WI38 (cell line): ENCODE measurements around the gene SVBP.
A peak's percentile ranks its signal among the peaks of the same experiment; 100 is the strongest.

Experiments
- H3K4me3 ChIP-seq: 2 replicates; pipeline ENCODE4 v1.5.1; 2011; ENCODE audit warnings: low read depth, mild to moderate bottlenecking, control low read depth, low read length
- TF ChIP-seq, protein P1 (sequence below): IDR thresholded peaks from 2 replicates; pipeline ENCODE4 v1.5.1; 2012; ENCODE audit warnings: low read depth, mild to moderate bottlenecking, control low read depth, low read length

The SVBP gene

DNA sequence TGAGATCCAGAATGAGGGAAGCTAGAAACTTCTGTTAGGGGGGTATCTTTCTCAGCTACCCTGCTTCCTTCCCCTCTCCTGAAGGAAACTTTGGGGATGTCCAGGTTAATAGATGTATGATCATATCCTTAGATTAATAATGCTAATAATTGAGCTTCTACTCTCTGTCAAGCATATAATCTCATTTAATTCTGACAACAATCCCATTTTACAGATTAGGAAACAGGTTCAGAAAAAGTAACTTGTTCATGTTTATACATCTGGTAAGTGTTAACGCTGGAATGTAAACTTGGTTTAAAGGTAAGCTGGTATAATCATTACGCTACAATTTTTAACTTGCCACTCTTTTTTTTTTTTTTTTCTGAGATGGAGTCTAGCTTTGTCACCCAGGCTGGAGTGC lies 34.1 kb downstream of the SVBP start:
- no peak overlapping the region for H3K4me3 ChIP-seq
- TF ChIP-seq, protein P1, sequence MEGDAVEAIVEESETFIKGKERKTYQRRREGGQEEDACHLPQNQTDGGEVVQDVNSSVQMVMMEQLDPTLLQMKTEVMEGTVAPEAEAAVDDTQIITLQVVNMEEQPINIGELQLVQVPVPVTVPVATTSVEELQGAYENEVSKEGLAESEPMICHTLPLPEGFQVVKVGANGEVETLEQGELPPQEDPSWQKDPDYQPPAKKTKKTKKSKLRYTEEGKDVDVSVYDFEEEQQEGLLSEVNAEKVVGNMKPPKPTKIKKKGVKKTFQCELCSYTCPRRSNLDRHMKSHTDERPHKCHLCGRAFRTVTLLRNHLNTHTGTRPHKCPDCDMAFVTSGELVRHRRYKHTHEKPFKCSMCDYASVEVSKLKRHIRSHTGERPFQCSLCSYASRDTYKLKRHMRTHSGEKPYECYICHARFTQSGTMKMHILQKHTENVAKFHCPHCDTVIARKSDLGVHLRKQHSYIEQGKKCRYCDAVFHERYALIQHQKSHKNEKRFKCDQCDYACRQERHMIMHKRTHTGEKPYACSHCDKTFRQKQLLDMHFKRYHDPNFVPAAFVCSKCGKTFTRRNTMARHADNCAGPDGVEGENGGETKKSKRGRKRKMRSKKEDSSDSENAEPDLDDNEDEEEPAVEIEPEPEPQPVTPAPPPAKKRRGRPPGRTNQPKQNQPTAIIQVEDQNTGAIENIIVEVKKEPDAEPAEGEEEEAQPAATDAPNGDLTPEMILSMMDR, result no peak

DNA sequence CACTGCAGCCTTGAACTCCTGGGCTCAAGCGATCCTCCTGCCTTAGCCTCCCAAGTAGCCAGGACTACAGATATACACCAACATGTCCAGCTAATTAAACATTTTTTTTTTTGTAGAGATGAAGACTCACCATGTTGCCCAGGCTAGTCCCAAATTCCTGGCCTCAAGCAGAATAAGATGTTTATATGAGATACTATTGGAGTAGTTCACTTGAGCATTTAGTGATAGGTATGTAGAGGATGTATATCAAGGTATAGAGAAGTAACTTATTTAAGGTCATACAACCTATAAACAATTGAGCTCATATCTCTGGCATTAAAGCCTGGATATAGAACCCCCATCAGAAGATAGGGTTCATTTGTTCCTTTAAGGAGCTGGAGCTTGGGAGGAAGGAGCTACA lies 37.0 kb downstream of the SVBP start:
- no peak overlapping the region for H3K4me3 ChIP-seq
- TF ChIP-seq, protein P1, result no peak

DNA sequence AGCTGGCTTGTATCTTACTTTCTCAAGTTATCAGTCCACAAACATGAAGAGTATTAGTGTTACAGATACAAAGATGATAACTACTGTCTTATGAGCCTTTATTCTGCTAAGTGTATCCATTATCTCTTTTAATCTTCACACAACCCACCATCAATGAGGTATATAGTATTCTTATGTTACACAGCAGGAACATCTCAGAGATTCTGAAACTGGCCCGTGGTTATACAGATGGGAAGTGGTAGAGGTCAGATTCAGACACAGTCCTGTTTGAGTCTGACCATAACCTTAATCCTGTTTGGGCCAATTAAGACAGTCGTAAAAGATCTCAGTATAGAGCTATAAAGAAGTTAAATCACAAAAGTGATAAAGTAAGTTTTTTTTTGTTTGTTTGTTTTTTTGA lies 37.5 kb downstream of the SVBP start:
- H3K4me3 ChIP-seq, result no peak overlapping the region
- TF ChIP-seq, protein P1, result no peak

DNA sequence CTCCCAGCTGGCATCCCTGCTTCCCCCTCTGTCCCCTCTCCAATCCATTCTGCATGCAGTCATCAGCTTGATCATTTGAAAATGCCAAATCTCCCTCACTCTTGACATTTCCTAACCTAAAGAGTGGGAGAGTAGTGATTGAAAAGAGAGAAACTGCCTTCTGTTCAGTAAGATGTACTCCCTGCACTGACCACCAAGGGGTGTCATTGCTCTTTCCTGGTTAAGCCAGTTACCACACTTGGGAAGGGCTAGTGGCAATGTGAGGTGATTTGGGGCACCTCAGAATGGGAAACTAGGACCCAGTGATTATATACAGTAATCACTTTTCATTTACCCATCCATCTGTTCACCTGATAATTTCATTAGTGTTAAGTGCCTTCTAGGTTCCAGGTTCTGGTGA lies 39.3 kb downstream of the SVBP start:
- TF ChIP-seq, protein P1, result peak; percentile 74

DNA sequence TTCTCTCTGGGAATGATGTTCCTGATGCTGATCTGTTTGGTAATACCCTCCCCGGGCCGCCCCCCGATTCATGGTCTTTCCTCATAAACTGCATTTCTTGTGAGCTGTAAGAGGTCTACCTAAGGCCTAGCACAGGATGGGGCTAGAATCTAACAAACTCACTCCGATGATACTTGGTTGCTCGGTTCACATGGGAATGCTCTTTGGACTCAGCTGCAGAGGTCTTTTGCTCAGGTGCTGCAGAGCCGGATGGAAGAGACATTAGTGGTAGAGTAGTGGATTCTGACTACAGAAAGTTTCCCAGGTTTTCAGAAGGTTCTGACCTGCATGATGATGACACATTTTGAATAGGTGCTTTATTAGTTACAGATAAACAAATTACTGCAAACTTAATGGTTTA lies 40.7 kb downstream of the SVBP start:
- TF ChIP-seq, protein P1, result no peak

More for the DNA sequence above, 39.3 kb downstream of the SVBP start:
- H3K4me3 ChIP-seq, result no peak overlapping the region

DNA sequence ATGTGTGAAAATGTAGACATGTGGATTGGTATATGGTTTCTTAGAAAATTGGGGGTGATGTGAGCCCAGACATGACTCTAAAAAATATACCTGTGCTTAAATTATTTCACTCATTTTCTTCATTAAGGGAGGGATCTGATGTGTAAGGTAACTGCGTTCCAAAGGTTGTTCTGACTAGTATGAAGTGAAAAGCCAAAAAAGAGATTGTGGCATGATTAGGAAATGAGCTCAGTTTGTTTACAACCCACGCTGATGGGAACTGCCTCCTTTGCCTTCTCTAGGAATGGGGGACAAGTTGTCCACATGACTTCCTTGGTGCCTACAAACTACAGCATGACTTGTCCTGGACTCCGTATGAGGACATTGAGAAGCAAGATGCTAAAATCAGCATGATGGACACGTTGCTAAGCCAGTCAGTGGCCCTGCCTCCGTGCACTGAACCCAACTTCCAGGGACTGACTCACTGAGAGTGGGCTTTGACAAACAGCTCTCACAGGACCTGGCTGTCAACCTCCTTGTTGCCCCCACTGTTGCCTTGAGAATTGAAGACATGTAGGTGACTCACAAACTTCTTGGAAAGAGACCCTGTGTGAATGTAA lies 42.2 kb downstream of the SVBP start:
- H3K4me3 ChIP-seq, result no peak overlapping the region

More for the DNA sequence above, 40.7 kb downstream of the SVBP start:
- H3K4me3 ChIP-seq, result no peak overlapping the region

DNA sequence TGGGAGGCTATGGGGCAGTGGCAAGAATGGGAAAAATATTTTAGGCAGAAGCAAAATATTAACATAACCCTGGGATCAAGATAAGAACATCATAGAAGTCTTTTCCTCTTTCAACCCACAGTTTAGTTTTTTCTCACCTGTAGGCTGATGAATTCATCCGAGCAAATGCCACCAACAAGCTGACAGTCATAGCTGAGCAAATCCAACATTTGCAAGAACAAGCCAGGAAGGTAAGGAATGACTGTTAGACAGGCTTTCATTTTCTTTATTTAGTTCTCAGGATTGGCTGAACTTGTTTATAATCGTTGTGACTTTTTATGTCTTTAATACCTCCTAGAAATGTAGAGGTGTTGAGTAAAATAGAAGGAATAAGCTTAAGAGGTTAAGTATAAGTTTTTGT lies 43.8 kb downstream of the SVBP start:
- TF ChIP-seq, protein P1, result no peak
- H3K4me3 ChIP-seq, result no peak overlapping the region

More for the DNA sequence above, 42.2 kb downstream of the SVBP start:
- TF ChIP-seq, protein P1, result no peak
